ENCODE data around the gene NBAS. TPM values are rescaled to one million over a fixed set of nuclear protein-coding genes. Genes with fewer than 3 reads are reported as not detected.
"Not testable (repeated sequence)": the region's sequence is repeated elsewhere in the genome, so short reads cannot be mapped to it uniquely, and the experiment has no call there.

NBAS gene
- total RNA-seq, 1 donor from 2014 or later: 19.5 TPM

DNA sequence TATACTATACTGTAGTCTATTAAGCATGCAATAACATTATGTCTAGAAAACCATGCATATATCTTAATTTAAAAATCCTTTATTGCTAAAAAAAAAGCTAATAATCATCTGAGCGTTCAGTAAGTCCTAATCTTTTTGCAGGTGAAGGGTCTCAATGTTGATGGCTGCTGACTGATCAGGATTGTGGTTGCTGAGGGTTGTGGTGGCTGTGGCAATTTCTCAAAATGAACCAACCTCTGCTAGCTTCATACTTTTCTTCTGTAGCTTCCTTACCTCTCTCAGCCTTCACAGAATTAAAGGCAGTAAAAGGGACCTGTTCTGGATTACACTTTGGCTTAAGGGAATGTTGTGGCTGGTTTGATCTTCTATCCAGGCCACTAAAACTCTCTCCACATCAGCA, 235.8 kb downstream of the NBAS start:
- ATAC-seq: no peak
- DNase-seq (ENCODE audit: low spot score): no peak

DNA sequence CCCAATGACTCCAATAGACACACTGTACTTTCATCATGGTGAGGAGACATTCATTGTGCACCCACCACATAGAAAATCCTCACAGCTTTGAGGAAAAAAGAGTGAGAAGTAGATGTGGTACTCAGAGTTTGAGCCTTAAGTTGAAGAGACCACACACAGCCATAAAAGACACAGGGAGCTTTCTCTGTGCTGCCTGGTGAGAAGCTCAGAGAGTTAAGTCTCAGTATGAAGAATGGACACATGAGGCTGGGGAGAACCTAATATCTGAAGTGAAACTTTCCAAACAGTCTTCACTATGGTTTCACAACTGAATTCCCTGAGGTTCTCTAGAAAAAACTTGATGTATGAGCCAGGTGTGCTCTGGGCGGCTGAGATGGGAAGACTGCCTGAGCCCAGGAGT, 237.9 kb downstream of the NBAS start:
- no peak for DNase-seq (ENCODE audit: low spot score)
- no peak for ATAC-seq

DNA sequence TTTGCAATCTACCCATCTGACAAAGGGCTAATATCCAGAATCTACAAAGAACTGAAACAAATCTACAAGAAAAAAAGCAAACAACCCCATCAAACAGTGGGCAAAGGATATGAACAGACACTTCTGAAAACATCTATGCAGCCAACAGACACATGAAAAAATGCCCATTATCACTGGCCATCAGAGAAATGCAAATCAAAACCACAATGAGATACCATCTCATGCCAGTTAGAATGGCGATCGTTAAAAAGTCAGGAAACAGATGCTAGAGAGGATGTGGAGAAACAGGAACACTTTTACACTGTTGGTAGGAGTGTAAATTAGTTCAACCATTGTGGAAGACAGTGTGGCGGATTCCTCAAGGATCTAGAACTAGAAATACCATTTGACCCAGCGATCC, 239.7 kb downstream of the NBAS start:
- ATAC-seq; DNase-seq (ENCODE audit: low spot score): not testable (repeated sequence)

DNA sequence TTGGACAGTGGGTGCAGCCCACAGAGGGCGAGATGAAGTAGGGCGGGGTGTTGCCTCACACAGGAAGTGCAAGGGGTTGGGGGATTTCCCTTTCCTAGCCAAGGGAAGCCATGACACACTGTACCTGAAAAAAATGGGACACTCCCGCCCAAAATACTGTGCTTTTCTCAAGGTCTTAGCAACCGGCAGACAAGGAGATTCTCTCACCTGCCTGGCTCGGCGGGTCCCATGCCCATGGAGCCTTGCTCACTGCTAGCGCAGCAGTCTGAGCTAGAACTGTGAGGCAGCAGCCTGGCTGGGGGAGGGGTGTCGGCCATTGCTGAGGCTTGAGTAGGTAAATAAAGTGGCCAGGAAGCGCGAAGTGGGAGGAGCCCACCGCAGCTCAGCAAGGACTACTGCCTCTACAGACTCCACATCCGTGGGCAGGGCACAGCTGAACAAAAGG, 244.7 kb downstream of the NBAS start:
- DNase-seq (ENCODE audit: low spot score) (no peak), ATAC-seq (no peak)

DNA sequence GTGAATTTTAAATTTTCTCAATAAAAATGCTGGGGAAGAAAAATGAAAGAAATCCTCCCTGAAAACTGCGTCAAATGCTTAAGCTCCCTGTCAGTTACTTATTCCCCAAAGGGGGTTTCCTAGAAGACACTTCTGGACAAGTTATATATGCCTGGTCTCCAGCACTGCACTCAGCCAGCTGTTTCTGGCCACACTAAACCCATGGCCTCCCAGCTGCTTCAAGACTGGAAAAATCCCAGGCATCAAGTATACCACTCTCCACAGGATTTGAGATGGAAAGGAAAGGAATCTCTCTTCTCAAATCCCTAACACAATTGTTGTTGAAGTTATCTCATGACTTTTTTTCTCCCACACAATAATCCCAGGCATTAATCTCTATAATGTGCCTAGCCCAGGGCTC, 245.7 kb downstream of the NBAS start:
- ATAC-seq (no peak), DNase-seq (ENCODE audit: low spot score) (no peak)

DNA sequence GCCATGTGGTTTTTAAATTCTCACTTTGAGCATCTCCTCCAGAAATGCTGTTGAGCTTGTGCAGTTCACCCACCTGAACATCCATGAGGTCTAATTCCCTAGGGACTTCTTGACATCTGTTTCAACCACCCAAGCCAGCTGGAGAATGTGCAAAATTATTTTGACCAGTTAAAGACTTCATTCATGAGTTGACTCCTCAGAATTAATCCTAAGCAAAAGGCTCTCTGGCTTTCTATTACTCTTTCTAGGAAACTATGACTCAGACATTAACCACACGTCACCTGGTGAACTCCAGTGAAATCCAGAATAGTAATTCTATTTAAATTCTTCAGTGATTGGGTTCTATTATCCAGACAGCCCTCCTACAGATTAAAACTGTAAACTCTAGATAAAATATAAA, 247.5 kb downstream of the NBAS start:
- ATAC-seq: no peak
- DNase-seq (ENCODE audit: low spot score): no peak

DNA sequence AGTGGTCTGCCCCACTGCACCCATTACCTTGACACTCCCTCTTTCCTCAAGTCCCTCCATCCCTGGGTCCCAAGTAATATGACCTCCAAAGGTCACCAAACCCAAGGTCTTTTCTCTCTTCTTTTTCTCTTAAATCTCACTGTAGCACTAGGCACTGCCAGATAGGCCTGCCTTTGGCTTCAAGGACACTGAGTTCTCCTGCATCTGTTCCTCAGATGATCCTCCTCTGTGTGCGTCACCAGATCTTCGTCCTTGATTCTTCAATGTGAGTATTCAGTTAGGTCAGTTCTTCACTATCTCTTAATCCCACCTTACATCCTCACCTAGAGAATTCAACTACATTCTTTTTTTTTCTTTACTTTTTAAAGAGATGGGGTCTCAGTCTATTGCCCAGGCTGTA, 249.2 kb downstream of the NBAS start:
- ATAC-seq (no peak), DNase-seq (ENCODE audit: low spot score) (no peak)

DNA sequence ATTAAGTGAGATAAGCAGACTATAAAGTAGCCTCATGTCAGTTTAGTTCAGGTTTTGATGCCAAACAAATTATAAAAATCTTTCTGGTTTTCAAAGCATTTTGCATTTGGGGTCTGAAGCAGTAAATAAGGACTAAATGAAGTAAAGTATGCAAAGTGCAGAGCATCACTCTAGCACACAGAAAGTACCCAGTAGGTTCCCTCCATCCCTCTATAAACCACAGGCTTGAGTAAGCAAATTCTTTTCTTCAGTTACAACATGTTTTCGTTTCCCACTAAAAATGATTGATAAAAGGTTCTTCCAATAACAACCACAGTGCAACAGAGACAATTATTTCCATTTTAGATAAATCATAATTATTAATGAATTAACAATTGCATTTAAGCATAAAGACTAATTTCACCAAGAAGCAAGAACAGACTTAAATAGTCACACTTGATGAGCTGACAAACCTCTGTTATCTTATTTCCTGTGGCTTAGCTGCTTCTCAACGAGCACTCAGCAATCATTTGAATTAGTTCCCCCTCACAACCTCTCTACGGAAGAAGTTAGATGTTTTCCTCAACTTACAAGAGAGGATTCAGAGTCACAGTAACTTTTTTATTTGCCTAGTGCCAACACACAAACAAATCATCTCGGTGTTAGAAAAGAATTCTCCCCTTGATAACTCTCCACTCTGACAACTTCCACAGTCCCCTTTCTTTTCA, 249.8 kb downstream of the NBAS start:
- ATAC-seq: no peak

DNA sequence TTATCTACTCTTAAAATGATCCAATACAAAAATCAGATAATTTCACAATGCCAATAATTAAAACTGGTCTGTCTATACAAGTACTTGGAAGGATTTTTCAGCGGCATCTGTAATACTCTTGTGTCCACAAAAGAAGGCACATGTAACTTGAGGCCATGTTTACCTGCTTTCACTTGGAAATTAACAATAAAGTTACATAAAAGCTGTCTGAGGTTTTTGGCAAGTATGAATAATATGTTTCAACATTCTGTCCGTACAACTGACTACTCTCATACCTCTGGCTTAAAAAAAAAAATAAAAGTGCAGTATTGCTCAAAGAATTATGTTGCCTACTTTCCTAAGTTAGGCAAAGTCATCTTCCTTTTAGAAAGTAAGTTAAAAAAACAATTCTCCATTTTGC, 253.6 kb downstream of the NBAS start:
- ATAC-seq (peak; percentile 79), DNase-seq (ENCODE audit: low spot score) (no peak)

More for the DNA sequence above, 249.8 kb downstream of the NBAS start:
- DNase-seq (ENCODE audit: low spot score): no peak

DNA sequence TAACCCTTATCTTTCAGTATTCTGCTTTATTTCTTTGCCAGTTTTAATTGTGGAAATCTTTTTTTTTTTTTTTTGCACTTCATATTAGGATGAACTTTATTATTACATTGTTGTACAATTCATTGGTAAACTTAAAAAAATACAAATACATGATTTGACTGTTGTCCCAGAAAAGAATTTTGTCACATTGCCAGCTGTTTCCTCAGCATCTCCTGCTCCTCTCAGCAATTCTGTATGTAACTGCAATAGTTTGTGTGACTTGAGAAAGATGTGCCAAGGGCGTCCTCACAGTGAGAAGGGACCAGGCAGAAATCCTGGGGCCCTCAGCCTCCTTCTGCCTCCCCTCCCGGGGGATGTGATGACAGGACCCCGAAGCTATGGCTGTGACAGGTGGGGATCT, 254.4 kb downstream of the NBAS start:
- ATAC-seq (no peak), DNase-seq (ENCODE audit: low spot score) (no peak)

DNA sequence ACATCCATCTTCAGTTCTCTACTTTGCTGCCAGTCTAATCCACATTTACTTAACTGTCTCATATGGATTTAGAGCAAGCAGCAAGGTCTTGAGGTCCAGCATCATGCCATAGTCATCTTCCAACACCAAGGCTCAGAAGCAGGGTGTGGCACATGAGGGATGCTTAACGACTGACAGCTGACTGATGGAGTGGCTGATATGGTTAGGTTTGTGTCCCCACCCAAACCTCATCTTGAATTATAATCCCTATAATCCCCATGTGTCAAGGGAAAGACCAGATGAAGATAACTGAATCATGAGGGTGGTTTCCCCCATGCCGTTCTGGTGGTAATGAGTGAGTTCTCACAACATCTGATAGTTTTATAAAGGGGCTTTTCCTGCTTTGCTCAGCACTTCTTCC, 257.3 kb downstream of the NBAS start:
- DNase-seq (ENCODE audit: low spot score): no peak

DNA sequence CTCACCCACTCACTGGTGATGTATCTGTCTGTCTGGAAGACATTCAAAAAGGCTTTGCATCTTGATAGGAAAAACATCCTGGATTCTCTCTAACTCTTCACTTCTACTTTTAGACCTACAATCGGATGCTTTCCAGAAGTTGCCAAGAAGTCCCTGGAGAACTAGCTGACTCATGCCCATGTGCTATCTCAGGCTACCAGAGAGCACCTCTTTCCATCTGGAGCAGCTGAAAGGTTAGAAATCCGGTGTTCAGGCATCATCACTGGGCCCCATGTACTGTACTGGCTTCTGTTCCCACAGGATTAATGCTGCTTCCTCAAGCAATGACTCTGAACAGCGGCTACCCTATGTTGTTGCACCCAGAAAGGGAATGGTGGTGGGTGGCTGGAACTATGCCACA, 259.0 kb downstream of the NBAS start:
- DNase-seq (ENCODE audit: low spot score): no peak
- no peak for ATAC-seq

More for the DNA sequence above, 257.3 kb downstream of the NBAS start:
- ATAC-seq: no peak

DNA sequence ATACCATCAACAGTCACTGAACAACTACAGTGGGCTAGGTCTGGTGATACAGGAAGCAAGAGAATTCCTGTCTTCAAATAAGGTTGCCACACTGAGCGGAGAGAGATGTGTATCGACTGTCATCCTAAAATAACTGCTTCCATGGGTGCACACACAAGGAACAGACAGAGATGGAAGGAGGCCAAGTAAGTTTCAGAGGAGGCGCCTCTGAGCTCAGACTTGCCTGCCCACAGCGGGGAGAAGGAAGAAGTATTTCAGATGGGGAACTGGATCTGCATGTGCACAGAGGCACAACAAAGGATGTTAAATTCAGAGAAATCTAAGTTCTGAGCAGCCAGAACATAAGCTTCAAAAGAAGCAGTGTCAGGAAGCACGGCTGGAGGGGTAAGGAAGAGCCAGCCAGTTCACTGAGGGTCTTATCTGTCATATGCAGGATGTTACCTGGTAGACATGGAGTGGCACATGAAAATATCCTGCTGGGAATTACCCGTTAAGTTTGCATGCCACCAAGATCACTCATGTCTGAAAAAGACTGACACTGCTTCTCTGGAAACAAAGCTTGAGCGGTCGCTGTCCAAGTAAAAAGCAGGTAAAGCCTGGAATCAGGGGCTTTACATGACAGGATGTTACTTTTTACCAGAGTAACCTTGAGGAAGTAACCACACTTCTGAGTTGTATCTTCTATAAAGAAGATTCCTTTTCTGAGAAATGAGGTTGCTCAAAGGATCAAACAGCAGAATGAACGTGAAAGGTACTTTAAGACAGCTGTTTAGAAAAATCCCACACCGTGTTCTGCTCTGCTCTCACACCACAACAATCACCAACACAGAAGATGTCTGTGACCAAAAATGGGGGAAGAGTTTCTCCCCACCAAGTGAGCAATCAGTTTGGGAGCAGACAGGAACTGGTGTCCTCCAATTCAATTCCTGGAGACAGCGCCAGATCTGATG, 260.2 kb downstream of the NBAS start:
- ATAC-seq (no peak), DNase-seq (ENCODE audit: low spot score) (no peak)

DNA sequence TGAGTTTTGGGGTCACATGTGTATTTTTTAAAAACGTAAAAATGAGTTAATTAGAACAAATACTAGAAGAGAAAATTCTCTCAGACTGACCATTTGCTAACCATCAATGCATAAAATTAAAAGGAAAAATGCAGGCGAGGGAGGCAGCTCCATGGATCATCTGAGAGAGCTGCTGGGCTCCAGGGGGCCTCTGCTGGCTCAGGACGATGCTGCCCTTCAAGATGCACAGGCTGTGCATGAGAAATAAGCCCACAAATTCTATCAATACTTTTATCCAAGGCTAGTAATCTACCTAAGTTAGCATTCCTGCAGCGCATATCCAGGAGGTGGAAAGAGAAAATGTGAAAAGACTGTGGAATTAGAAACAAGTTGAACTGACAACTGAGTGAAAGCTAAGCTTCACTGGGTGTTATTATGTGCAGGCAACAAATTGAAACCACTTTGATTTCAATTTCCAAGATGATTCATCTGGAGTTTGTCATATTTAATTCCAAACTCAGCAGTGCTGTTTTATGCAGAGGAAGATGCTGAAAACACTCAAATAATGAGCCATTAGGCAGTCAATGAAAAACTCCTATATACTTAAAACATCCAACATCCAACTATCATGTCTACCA, 261.1 kb downstream of the NBAS start:
- DNase-seq (ENCODE audit: low spot score): no peak
- no peak for ATAC-seq

DNA sequence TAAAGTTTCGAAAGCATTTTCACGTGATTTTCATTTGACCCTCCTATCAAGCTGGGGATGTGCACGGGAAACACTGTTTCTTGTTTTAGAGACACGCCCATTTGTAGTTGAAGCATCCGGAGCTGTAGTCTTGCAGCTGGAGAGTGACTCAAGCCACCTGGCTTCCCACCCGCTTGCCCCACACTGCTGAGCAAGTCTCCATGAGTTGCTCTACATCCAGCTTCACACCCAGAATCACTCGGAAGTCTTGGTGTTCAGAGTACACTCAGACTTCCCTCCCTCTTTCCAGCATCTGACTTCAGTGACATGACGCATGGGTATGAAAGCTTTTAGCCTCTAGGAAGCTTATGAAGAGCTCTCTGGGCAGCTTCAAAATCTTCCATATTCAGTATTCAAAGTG, 262.4 kb downstream of the NBAS start:
- ATAC-seq: no peak
- no peak for DNase-seq (ENCODE audit: low spot score)

DNA sequence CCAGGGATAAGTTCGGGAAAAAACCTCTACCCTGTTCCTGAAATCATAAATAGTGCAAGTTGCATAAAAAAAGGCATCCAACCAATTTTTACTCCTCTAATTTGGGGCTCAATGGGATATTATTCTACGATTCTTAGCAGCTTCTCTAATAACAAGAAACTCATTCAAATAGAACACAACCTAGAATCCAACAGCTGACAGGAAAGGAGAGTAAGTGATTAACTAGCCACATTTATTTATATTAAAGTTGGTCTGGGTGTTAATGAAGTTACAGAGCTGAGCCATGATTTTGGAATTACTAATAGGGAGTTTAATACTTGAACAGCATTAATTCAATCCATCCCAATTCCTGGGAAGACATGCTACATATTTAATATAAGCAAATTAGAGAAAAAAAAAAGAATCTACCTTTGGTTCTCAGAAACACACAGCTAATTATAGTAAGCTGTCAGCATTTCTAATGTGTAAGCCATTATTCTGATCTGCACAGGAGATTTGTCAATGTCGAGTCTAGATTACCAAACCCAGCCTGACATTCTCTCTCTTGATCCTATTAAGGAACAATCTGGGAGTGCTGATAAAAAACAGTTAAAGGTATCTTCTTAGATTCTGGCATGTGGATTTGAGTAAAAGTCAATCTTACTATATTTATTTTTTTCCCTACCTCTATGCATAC, 267.7 kb downstream of the NBAS start:
- no peak for DNase-seq (ENCODE audit: low spot score)
- no peak for ATAC-seq

DNA sequence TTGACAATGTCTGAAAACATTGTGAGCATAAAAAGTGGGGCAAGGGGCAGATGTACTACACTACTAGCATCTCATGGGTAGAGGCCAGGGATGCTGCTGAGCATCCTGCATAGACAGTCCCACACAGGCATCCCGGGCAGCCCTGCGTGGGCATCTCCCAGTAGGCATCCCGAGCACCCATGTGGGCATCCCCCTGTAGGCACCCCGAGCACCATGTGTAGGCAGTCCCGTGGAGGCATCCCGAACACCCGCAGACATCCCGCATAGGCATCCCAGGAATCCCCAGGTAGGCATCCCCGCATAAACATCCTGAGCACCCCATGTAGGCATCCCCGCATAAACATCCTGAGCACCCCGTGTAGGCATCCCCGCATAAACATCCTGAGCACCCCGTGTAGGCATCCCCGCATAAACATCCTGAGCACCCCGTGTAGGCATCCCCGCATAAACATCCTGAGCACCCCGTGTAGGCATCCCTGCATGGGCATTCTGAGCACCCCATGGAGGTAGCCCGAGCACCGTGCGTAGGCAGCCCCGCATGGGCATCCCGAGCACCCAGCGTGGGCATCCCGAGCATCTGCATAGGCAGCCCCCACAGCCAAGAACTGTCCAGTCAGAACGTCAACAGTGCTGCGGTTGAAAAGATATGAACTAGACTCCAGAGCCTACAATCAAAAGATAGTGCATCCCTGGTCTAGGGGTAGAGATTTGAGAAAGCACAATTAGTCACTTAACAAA, 273.5 kb downstream of the NBAS start:
- no peak for ATAC-seq

DNA sequence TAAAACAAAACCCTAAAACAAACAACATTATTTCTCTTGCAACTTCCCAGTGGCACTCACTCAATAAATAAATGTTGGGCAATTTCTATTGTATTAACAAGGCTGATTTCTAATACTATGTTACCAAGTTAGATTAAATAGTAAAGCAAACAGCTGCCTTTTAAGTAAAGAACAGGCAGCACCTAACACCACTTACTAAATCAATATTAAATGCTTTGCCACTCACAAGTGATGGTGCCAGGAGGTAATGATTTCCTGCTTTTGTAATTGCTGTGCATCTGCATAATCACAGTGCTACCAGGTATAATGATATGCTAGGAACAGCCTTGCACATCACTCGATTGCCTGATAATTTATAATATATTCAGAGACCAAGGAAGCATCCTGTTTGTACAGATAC, 276.5 kb downstream of the NBAS start:
- DNase-seq (ENCODE audit: low spot score): no peak
- ATAC-seq: no peak

More for the DNA sequence above, 273.5 kb downstream of the NBAS start:
- no peak for DNase-seq (ENCODE audit: low spot score)

DNA sequence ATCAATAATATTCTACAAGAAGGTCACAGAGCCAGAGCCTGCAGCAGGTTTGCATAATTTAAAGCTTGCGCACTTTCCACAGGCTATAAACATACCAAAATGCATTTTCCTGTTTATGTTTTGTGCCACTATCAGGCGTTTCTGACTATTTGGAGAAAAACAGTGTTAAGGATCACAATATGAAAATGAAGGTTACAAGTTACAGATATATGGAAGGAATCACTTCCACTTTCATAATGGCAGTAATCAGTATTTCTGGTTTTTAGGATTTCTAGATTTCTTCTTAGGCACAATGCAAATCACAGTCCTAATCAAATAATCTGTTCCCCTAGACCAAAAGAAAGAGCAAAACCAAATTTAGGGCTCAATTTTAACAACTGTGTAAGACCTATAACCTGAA, 279.5 kb downstream of the NBAS start:
- DNase-seq (ENCODE audit: low spot score) (no peak), ATAC-seq (no peak)

DNA sequence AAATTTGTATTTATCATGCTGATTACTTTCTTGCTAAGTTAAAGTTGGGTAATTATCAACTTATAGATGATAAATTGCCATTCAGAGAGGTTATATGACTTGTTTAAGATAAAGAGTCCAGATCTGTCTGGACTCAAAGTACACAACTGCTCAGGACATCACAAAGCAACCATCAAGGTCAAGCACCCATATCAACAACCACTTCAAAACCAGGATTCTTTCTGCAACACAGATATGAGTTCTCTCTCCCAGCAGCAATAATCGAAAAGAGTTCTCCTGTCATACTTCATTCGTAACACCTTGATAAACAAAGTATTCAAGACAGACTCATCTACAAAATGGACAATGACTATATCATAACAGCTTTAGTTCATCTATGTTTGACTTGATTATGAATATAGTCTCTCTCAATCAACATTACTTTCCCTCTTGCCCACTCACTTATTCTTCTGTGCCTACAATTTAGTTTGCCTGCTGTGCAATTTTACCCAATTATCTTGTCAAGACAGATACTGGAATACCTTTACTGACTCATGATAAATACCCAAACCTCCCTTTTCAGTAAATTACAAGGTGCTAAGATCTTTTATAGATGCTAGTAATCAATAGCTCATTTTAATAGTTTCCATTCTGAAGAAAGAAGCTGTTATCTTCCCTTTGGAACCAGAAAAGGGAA, 281.8 kb downstream of the NBAS start:
- DNase-seq (ENCODE audit: low spot score) (no peak), ATAC-seq (no peak)

Measured in left lobe of liver (tissue), 2 donors.